Retinal pigment epithelial cell (primary cell): Measurements from ENCODE around the gene RBCK1.
A peak's percentile ranks its signal among the peaks of the same experiment; 100 is the strongest.

Experiments
- DNase-seq: peaks from one replicate; pipeline ENCODE4 v3.0.0-alpha.2; 2010; ENCODE audit warnings: low read depth
- H3K4me3 ChIP-seq: 2 replicates; pipeline ENCODE4 v1.5.1; 2011; ENCODE audit warnings: mild to moderate bottlenecking, low read length, control low read depth, moderate library complexity
- TF ChIP-seq, protein P1 (sequence below): conservative IDR thresholded peaks from 2 replicates; pipeline ENCODE4 v1.5.1; 2011; ENCODE audit warnings: low read depth, low read length, control low read depth, inconsistent platforms

The RBCK1 gene

DNA sequence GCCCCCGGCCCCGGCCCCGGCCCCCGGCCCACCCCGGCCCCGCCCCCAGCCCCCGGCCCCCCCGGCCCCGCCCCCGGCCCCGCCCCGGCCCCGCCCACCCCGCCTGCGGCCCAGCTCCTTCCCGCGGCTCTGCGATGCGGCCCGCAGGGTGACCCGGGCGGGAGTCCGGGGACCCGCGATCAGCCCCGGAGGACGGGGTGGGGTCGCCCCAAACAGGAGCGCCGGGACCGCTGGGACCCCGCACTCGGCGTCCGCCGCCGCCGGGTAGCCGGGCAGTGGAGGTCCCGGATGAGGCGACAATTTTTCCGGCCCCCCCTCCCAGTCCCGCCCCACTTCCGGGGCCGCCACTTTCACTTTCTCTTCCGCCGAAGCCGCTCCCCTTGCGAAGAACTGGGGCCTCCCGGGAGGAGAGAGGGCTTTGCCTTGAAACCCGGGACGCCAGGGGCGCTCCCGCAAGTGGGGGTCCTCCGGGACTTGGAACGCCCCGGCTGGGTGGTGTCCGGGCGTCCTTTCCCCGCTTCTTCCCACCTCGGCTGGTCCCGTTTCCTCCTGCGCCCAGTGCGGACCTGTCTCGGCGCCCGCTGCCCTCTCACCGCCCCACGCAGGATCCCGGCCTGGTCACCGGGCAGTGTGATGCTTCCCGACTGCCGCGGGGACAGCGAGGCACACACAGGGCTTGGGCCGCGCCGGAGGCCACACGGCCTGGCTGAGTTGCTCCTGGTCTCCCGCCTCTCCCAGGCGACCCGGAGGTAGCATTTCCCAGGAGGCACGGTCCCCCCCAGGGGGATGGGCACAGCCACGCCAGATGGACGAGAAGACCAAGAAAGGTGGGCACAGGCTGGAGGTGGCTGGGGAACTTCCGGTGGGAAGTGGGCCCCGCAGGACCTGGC lies at the start of gene RBCK1:
Gene RBCK1, plus strand, starts transcription at position 347 of the 890 bp plus-strand sequence. Its CDS starts 459 bp downstream, at position 806.
- H3K4me3 ChIP-seq, result peak within 1 kb of the TSS; percentile 94
- peak; percentile 18 for DNase-seq
- TF ChIP-seq, protein P1, sequence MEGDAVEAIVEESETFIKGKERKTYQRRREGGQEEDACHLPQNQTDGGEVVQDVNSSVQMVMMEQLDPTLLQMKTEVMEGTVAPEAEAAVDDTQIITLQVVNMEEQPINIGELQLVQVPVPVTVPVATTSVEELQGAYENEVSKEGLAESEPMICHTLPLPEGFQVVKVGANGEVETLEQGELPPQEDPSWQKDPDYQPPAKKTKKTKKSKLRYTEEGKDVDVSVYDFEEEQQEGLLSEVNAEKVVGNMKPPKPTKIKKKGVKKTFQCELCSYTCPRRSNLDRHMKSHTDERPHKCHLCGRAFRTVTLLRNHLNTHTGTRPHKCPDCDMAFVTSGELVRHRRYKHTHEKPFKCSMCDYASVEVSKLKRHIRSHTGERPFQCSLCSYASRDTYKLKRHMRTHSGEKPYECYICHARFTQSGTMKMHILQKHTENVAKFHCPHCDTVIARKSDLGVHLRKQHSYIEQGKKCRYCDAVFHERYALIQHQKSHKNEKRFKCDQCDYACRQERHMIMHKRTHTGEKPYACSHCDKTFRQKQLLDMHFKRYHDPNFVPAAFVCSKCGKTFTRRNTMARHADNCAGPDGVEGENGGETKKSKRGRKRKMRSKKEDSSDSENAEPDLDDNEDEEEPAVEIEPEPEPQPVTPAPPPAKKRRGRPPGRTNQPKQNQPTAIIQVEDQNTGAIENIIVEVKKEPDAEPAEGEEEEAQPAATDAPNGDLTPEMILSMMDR, result no peak

DNA sequence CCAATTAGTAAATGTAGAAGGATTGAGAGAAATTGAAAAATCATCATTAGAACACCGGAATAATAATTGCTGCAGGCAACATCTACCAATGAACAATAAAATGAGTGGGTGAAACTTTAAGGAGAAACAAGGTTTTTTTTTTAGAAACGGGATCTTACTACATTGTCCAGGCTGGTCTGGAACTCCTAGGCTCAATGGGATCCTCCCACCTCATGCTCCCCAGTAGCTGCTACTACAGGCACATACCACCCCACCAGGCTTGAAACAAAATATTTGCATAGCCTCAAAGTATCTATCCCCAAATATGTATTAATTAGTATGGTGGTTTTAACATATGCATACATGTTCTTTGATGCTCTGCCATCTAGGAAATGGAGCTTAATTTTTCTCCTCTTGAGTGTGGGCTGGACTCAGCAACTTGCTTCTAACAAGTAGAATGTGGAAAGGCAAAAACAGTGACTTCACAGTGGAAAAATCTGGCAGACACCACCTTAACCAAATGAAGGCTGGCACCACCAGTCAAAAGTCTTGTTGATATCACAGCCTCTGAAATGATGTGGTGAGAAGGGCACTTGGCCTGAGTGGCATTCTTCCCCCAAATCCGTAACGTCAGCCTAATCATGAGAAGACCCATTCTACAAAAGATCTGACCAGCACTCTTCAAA lies 49.1 kb upstream of the RBCK1 start:
- TF ChIP-seq, protein P1, result no peak
- DNase-seq, result no peak
- no peak overlapping the region for H3K4me3 ChIP-seq

DNA sequence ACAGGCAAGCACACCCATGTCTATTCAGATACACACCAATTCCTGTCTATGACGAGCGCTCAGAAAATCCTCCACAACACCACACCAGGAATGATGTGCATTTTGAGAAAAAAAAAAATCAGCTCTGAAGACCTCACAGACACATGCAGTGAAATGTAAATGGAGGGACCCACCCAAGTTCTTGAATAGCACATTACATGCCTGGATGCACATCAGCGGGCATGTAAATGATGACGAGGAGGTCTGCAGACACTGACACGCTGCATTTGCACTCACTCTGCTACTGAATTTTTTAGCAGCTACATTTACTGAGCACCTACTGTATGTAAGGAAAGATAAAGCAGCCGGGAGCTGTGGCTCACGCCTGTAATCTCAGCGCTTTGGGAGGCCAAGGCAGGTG lies 46.5 kb upstream of the RBCK1 start:
- DNase-seq, result no peak
- TF ChIP-seq, protein P1, result no peak
- H3K4me3 ChIP-seq, result no peak overlapping the region

DNA sequence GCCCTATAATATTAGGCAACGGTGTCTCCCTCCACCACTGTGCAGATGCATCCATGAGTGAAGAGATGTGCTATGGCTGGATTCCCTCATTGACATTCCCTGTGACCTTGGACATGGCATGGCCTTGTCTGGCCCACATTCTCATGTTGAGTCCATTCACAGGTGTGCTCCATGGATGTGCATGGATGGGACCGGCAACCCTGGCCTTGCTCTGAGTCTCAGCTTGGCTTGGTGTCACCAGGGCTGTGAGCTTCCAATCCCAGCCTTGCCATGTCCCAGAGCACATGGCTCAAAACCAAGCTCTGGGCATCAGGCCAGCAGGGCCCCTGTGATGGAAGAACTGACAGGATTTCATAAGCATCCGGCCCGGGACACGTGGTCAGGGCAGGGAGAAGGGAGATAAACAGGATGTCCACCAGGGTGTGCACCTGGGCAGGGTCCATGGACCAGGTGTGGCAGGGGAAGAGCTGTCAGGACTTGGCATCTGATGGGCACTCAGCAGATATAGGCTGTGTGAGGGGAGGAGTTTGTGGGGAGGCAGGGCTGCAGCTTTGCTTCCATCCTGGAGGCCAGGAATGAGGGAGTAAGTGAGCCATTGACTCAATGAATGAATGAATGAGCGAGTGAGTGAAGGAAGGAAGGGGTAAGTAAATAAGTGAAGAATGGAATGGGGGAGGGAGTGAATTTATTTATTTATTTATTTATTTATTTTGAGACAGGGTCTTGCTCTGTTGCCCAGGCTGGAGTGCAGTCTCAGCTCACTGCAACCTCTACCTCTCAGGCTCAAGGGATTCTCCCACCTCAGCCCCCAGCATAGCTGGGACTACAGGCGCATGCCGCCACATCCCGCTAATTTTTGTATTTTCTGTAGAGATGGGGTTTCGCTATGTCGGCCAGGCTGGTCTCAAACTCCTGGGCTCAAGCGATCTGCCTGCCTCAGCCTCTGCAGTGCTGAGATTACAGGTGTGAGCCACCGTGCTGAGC lies 45.5 kb upstream of the RBCK1 start:
- H3K4me3 ChIP-seq, result no peak overlapping the region
- TF ChIP-seq, protein P1, result peak; percentile 66
- peak; percentile 86 for DNase-seq

DNA sequence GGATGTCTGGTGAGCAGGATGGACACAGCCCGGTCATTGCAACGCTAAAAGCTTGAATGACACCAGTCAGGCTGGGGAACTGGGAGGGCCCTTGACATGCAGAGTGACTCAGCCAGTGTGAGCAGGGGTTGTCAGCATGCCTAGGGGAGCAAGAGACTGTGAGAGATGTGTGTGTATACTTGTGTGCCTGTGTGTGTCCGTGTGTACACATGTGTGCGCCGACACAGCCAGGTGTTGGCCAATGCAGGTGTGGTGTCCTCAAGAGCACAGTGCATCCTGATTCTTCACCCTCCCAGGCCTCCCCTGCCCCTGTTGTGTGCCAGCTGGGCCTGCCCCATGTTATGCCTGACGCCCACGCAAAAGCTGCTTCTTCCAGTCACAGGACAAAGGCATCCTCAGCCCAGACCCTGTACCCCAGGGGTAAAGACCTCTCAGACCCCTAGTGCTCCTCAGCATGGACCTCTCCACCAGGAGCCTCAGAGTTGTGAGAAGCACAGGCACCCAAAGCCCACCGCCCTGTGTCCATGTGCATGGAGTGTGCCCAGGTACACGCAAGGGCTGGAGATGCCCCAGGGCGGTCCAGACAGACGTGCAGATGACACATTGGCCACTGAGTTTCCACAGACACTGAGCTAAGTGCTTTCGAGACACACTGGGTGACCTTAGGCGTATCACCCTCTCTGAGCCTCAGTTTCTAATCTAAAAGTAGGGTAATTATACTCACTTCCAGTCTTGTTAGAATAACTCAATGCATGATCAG lies 44.6 kb upstream of the RBCK1 start:
- H3K4me3 ChIP-seq, result no peak overlapping the region
- DNase-seq, result no peak
- TF ChIP-seq, protein P1, result no peak
